Measurements from ENCODE around the gene PIP5K1B. TPM values are rescaled to one million over a fixed set of nuclear protein-coding genes. Genes with fewer than 3 reads are reported as not detected.

The PIP5K1B gene
- total and polyA plus RNA-seq, 4 experiments from 2014 or later = 0.12 to 0.25 TPM; not detected in 2

- H3K36me3 Mint-ChIP-seq = no peaks in the 10 kb centered on the region
- H3K36me3 ChIP-seq (ENCODE audit: insufficient read depth, low read length) = no peaks in the 10 kb centered on the region
- no peak overlapping the region for H3K27ac ChIP-seq (ENCODE audit: low read depth, low read length)
- H3K27me3 Mint-ChIP-seq = peaks cover 52 to 67% of the 10 kb centered on the region in 2 donors
- H3K9me3 Mint-ChIP-seq = no peaks in the 10 kb centered on the region
- no peak overlapping the region for H3K4me3 ChIP-seq (ENCODE audit: low read length in 2 of 2)
- H3K27me3 ChIP-seq (ENCODE audit: insufficient read depth, low read length) = peaks cover 5% of the 10 kb centered on the region
- no peaks in the 10 kb centered on the region for H3K9me3 ChIP-seq (ENCODE audit: control insufficient read depth in 1 of 2, low read length in 2 of 2)
- peaks cover 8 to 27% (median 20%) of the 10 kb centered on the region in 4 donors for H3K4me1 Mint-ChIP-seq
- CTCF ChIA-PET (ENCODE audit: partially characterized antibody) = no interaction called here
- H3K4me3 Mint-ChIP-seq = no peak overlapping the region
- POLR2A ChIA-PET (ENCODE audit: partially characterized antibody) = no interaction called here
- DNase-seq = no peak
- intact Hi-C loops (cut with micrococcal nuclease) = no loop called here
- peaks cover 6% of the 10 kb centered on the region for H3K4me1 ChIP-seq (ENCODE audit: insufficient read depth, low read length)
- no peak overlapping the region for H3K27ac Mint-ChIP-seq
These were observed 2.9 kb downstream of the PIP5K1B start for GRCh38 chr9:68707801-68708488.

GRCh38 chr9:68708513-68708912 lies 3.5 kb downstream of the PIP5K1B start:
- DNase-seq = no peak
- Mint-ChIP-seq H3K4me3 (no peak overlapping the region), H3K4me1 (peaks cover 8 to 27% (median 20%) of the 10 kb centered on the region in 4 donors), H3K9me3 (no peaks in the 10 kb centered on the region), H3K27ac (no peak overlapping the region), H3K27me3 (peaks cover 52 to 62% of the 10 kb centered on the region in 2 donors), H3K36me3 (no peaks in the 10 kb centered on the region)
- Histone ChIP-seq H3K9me3 (ENCODE audit: control insufficient read depth in 1 of 2, low read length in 2 of 2) (no peaks in the 10 kb centered on the region), H3K27me3 (ENCODE audit: insufficient read depth, low read length) (peaks cover 5% of the 10 kb centered on the region), H3K36me3 (ENCODE audit: insufficient read depth, low read length) (no peaks in the 10 kb centered on the region), H3K27ac (ENCODE audit: low read depth, low read length) (no peak overlapping the region), H3K4me3 (ENCODE audit: low read length in 2 of 2) (no peak overlapping the region), H3K4me1 (ENCODE audit: insufficient read depth, low read length) (peaks cover 6% of the 10 kb centered on the region)
- ChIA-PET POLR2A (ENCODE audit: partially characterized antibody) (no interaction called here), CTCF (ENCODE audit: partially characterized antibody) (no interaction called here)
- intact Hi-C loops (cut with micrococcal nuclease) = no loop called here

DNA sequence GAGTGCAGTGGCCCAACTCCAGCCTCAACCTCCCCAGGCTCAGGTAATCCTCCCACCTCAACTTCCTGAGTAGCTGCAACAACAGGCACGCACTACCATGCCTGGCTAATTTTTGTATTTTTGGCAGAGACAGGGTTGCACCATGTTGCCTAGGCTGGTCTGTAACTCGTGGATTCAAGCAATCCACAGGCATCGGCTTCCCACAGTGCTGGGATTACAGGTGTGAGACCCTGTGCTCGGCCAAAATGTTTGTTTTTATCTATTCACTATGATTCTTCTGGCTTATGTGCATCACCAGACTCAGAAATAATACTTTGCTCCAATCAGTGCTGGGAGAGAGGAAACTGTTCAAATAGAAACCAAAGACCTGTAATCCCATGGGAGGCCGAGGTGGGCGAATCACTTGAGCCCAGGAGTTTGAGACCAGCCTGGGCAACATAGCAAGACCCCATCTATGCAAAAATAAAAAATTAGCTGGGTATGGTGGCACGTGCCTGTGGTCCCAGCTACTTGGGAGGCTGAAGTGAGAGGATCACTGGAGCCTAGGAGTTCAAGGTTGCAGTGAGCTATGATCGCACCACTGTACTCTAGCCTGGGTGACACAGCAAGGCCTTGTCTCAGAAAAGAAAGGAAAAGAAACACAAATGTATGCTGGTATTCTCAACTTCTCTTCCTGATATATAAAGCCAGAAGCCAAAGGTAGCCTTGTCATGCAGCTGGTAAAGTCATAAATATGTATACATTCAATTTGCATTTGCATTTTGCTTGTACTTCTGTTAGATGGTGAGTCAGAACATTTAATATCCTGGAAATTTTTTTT lies 4.5 kb downstream of the PIP5K1B start:
- no peak overlapping the region for H3K27ac ChIP-seq (ENCODE audit: low read depth, low read length)
- Mint-ChIP-seq H3K4me1 (peaks cover 5 to 19% (median 16%) of the 10 kb centered on the region in 4 donors), H3K9me3 (no peaks in the 10 kb centered on the region), H3K27ac (no peak overlapping the region), H3K27me3 (peaks cover 53 to 58% of the 10 kb centered on the region in 2 donors), H3K4me3 (no peak overlapping the region), H3K36me3 (no peaks in the 10 kb centered on the region)
- intact Hi-C loops (cut with micrococcal nuclease) = no loop called here
- DNase-seq = no peak
- H3K9me3 ChIP-seq (ENCODE audit: control insufficient read depth in 1 of 2, low read length in 2 of 2) = no peaks in the 10 kb centered on the region
- CTCF ChIA-PET (ENCODE audit: partially characterized antibody) = interaction anchor here (1.4 kb wide), 1 partner anchor 290 kb away, joined by 3 read pairs; no protein-coding TSS in a partner anchor
- POLR2A ChIA-PET (ENCODE audit: partially characterized antibody) = no interaction called here
- no peaks in the 10 kb centered on the region for H3K36me3 ChIP-seq (ENCODE audit: insufficient read depth, low read length)
- H3K4me3 ChIP-seq (ENCODE audit: low read length in 2 of 2) = no peak overlapping the region
- H3K27me3 ChIP-seq (ENCODE audit: insufficient read depth, low read length) = peaks cover 5% of the 10 kb centered on the region
- peaks cover 6% of the 10 kb centered on the region for H3K4me1 ChIP-seq (ENCODE audit: insufficient read depth, low read length)

- peaks cover 56 to 58% of the 10 kb centered on the region in 2 donors for H3K27me3 Mint-ChIP-seq
- intact Hi-C loops (cut with micrococcal nuclease) = no loop called here
- POLR2A ChIA-PET (ENCODE audit: partially characterized antibody) = no interaction called here
These were observed 5.1 kb downstream of the PIP5K1B start for GRCh38 chr9:68710111-68710471.

GRCh38 chr9:68711281-68711680 lies 6.2 kb downstream of the PIP5K1B start:
- H3K36me3 Mint-ChIP-seq = no peaks in the 10 kb centered on the region

More at GRCh38 chr9:68710111-68710471, 5.1 kb downstream of the PIP5K1B start:
- peaks cover 5 to 17% (median 15%) of the 10 kb centered on the region in 4 donors for H3K4me1 Mint-ChIP-seq
- H3K4me3 Mint-ChIP-seq = no peak overlapping the region
- Histone ChIP-seq H3K4me1 (ENCODE audit: insufficient read depth, low read length) (peaks cover 6% of the 10 kb centered on the region), H3K27ac (ENCODE audit: low read depth, low read length) (no peak overlapping the region), H3K36me3 (ENCODE audit: insufficient read depth, low read length) (no peaks in the 10 kb centered on the region), H3K4me3 (ENCODE audit: low read length in 2 of 2) (no peak overlapping the region), H3K27me3 (ENCODE audit: insufficient read depth, low read length) (peaks cover 5% of the 10 kb centered on the region), H3K9me3 (ENCODE audit: control insufficient read depth in 1 of 2, low read length in 2 of 2) (no peaks in the 10 kb centered on the region)
- H3K36me3 Mint-ChIP-seq = no peaks in the 10 kb centered on the region
- CTCF ChIA-PET (ENCODE audit: partially characterized antibody) = interaction anchor here (1.4 kb wide), 1 partner anchor 290 kb away, joined by 3 read pairs; no protein-coding TSS in a partner anchor
- H3K27ac Mint-ChIP-seq = no peak overlapping the region
- H3K9me3 Mint-ChIP-seq = no peaks in the 10 kb centered on the region
- DNase-seq = no peak

DNA sequence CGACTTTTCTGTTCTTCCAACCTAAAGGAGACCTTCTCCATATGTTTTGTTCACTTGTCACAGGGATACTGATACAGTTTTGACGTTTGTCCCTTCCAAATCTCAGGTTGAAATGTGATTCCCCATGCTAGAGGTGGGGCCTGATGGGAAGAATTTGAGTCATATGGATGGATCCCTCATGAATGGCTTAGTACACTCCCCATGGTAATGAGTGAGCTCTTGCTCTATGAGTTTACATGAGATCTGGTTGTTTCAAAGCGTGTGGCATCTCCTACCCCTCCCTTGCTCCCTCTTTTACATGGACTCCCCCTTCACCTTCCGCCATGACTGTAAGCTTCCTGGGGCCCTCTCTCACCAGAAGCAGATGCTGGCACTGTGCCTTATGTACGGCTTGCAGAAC lies 6.9 kb downstream of the PIP5K1B start:
- Mint-ChIP-seq H3K4me1 (peaks cover 2 to 3% (median 2%) of the 10 kb centered on the region in 4 donors), H3K9me3 (no peaks in the 10 kb centered on the region), H3K36me3 (no peaks in the 10 kb centered on the region), H3K27ac (no peak overlapping the region), H3K27me3 (peaks cover 47 to 56% of the 10 kb centered on the region in 2 donors), H3K4me3 (no peak overlapping the region)
- Histone ChIP-seq H3K9me3 (ENCODE audit: control insufficient read depth in 1 of 2, low read length in 2 of 2) (no peaks in the 10 kb centered on the region), H3K4me1 (ENCODE audit: insufficient read depth, low read length) (no peaks in the 10 kb centered on the region), H3K27ac (ENCODE audit: low read depth, low read length) (no peak overlapping the region), H3K4me3 (ENCODE audit: low read length in 2 of 2) (no peak overlapping the region), H3K36me3 (ENCODE audit: insufficient read depth, low read length) (no peaks in the 10 kb centered on the region), H3K27me3 (ENCODE audit: insufficient read depth, low read length) (no peaks in the 10 kb centered on the region)
- ChIA-PET POLR2A (ENCODE audit: partially characterized antibody) (no interaction called here), CTCF (ENCODE audit: partially characterized antibody) (no interaction called here)
- no peak for DNase-seq
- intact Hi-C loops (cut with micrococcal nuclease) = no loop called here

More at GRCh38 chr9:68711281-68711680, 6.2 kb downstream of the PIP5K1B start:
- no peak overlapping the region for H3K4me3 ChIP-seq (ENCODE audit: low read length in 2 of 2)
- H3K9me3 ChIP-seq (ENCODE audit: control insufficient read depth in 1 of 2, low read length in 2 of 2) = no peaks in the 10 kb centered on the region
- no peaks in the 10 kb centered on the region for H3K4me1 ChIP-seq (ENCODE audit: insufficient read depth, low read length)
- DNase-seq = no peak
- ChIA-PET CTCF (ENCODE audit: partially characterized antibody) (no interaction called here), POLR2A (ENCODE audit: partially characterized antibody) (no interaction called here)
- intact Hi-C loops (cut with micrococcal nuclease) = no loop called here
- Mint-ChIP-seq H3K9me3 (no peaks in the 10 kb centered on the region), H3K27ac (no peak overlapping the region), H3K27me3 (peaks cover 50 to 55% of the 10 kb centered on the region in 2 donors), H3K4me3 (no peak overlapping the region), H3K4me1 (peaks cover 5 to 10% (median 8%) of the 10 kb centered on the region in 4 donors)
- H3K27me3 ChIP-seq (ENCODE audit: insufficient read depth, low read length) = peaks cover under 1% of the 10 kb centered on the region
- H3K27ac ChIP-seq (ENCODE audit: low read depth, low read length) = no peak overlapping the region
- H3K36me3 ChIP-seq (ENCODE audit: insufficient read depth, low read length) = no peaks in the 10 kb centered on the region

GRCh38 chr9:68714416-68715180 lies 9.6 kb downstream of the PIP5K1B start:
- H3K4me3 Mint-ChIP-seq = no peak overlapping the region
- H3K36me3 Mint-ChIP-seq = no peaks in the 10 kb centered on the region
- H3K4me3 ChIP-seq (ENCODE audit: low read length in 2 of 2) = no peak overlapping the region
- H3K9me3 Mint-ChIP-seq = no peaks in the 10 kb centered on the region
- H3K27me3 ChIP-seq (ENCODE audit: insufficient read depth, low read length) = no peaks in the 10 kb centered on the region
- H3K4me1 ChIP-seq (ENCODE audit: insufficient read depth, low read length) = no peaks in the 10 kb centered on the region
- intact Hi-C loops (cut with micrococcal nuclease) = no loop called here
- no peak overlapping the region for H3K27ac Mint-ChIP-seq
- no peaks in the 10 kb centered on the region for H3K4me1 Mint-ChIP-seq
- H3K36me3 ChIP-seq (ENCODE audit: insufficient read depth, low read length) = no peaks in the 10 kb centered on the region
- ChIA-PET POLR2A (ENCODE audit: partially characterized antibody) (no interaction called here), CTCF (ENCODE audit: partially characterized antibody) (no interaction called here)
- peaks cover 29 to 36% of the 10 kb centered on the region in 2 donors for H3K27me3 Mint-ChIP-seq
- no peaks in the 10 kb centered on the region for H3K9me3 ChIP-seq (ENCODE audit: control insufficient read depth in 1 of 2, low read length in 2 of 2)
- DNase-seq = no peak
- H3K27ac ChIP-seq (ENCODE audit: low read depth, low read length) = no peak overlapping the region

Data from CD4-positive, alpha-beta memory T cell (primary cell).